Effector memory CD4-positive, alpha-beta T cell (primary cell): ENCODE results near the gene RSPH3.
"Not testable (repeated sequence)": the region's sequence is repeated elsewhere in the genome, so short reads cannot be mapped to it uniquely, and the experiment has no call there.

Experiments used
- DNase-seq, 3 donors: peaks; one replicate each; pipeline ENCODE4 v3.0.0-alpha.2; 2020
- H3K27ac ChIP-seq: 2 replicates; pipeline ENCODE4 v1.7.0; 2013; ENCODE audit warnings: mild to moderate bottlenecking, low read length, moderate library complexity; ENCODE audit not compliant: insufficient read depth, poor library complexity, severe bottlenecking
- H3K27me3 ChIP-seq: replicated peaks from 2 replicates; pipeline ENCODE4 v1.7.0; 2013; ENCODE audit warnings: mild to moderate bottlenecking, low read length; ENCODE audit not compliant: insufficient read depth, control insufficient read depth, poor library complexity, severe bottlenecking
- H3K36me3 ChIP-seq: 2 replicates; pipeline ENCODE4 v1.7.0; 2013; ENCODE audit warnings: mild to moderate bottlenecking, low read length, moderate library complexity; ENCODE audit not compliant: control insufficient read depth, insufficient read depth
- H3K4me1 ChIP-seq: 2 replicates; pipeline ENCODE4 v1.7.0; 2013; ENCODE audit warnings: low read length, mild to moderate bottlenecking; ENCODE audit not compliant: control insufficient read depth, insufficient read depth, poor library complexity, severe bottlenecking
- H3K4me3 ChIP-seq: 2 replicates; pipeline ENCODE4 v1.7.0; 2013; ENCODE audit warnings: low read length, low read depth, mild to moderate bottlenecking; ENCODE audit not compliant: insufficient read depth, poor library complexity, severe bottlenecking
- H3K9me3 ChIP-seq: 2 replicates; pipeline ENCODE4 v1.7.0; 2013; ENCODE audit warnings: mild to moderate bottlenecking, low read length, moderate library complexity; ENCODE audit not compliant: control insufficient read depth

The RSPH3 gene

GRCh38 chr6:159005436-159005835 lies 5.4 kb upstream of the RSPH3 start:
- Histone ChIP-seq H3K27me3 (no peaks in the 10 kb centered on the region), H3K4me3 (no peak overlapping the region), H3K36me3 (no peaks in the 10 kb centered on the region), H3K9me3 (no peaks in the 10 kb centered on the region), H3K27ac (no peak overlapping the region), H3K4me1 (peaks cover 15% of the 10 kb centered on the region)
- no peak for DNase-seq

- H3K36me3 ChIP-seq = no peaks in the 10 kb centered on the region
Measured at GRCh38 chr6:159004592-159004991, 4.6 kb upstream of the RSPH3 start.

DNA sequence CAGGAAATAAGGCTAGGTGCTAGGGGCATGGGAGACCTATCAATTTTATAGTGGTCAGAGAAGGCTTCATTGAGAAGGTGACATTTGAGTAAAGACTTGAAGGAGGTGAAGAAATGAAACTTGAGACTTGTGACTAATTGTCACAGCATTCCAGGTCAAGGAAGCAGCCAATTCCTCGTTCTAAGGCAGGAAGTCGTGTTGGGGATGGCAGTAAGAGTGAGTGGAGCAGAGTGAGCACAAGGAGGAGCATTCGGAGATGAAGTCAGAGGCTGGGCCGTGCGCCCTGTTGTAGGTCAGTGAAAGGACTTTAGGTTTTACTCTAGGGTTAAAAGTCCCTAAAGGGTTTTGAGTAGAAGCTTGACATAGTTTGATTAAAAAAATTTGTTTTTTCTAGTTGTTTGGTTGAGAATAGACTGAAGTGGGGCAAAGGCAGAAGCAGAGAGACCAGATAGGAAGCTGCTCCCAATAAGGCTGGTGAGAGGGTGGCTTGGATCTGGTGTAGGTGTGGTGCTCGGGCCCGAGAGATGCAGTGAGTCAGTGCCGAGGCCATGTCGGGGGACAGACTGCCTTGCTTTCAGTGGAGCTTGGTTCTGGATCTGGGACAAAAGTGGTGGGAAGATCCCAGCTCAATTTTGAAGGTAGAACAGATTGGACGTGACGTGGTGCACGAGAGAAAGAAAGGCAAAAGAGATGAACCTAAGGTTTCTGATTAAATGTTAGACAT lies 2.6 kb upstream of the RSPH3 start:
- Histone ChIP-seq H3K4me3 (no peak overlapping the region), H3K27ac (no peak overlapping the region), H3K9me3 (no peaks in the 10 kb centered on the region), H3K36me3 (no peaks in the 10 kb centered on the region), H3K27me3 (no peaks in the 10 kb centered on the region), H3K4me1 (peaks cover 13% of the 10 kb centered on the region)
- no peak for DNase-seq

More at GRCh38 chr6:159004592-159004991, 4.6 kb upstream of the RSPH3 start:
- Histone ChIP-seq H3K9me3 (no peaks in the 10 kb centered on the region), H3K4me3 (no peak overlapping the region), H3K4me1 (peaks cover 10% of the 10 kb centered on the region), H3K27ac (no peak overlapping the region), H3K27me3 (no peaks in the 10 kb centered on the region)
- no peak for DNase-seq

GRCh38 chr6:158999154-158999665 lies 792 bp downstream of the RSPH3 start:
- DNase-seq = no peak
- no peaks in the 10 kb centered on the region for H3K27me3 ChIP-seq
- peak overlapping the region; percentile 76 for H3K4me3 ChIP-seq
- H3K4me1 ChIP-seq = peaks cover 13% of the 10 kb centered on the region
- no peaks in the 10 kb centered on the region for H3K9me3 ChIP-seq
- no peaks in the 10 kb centered on the region for H3K36me3 ChIP-seq
- peak overlapping the region; percentile 73 for H3K27ac ChIP-seq

DNA sequence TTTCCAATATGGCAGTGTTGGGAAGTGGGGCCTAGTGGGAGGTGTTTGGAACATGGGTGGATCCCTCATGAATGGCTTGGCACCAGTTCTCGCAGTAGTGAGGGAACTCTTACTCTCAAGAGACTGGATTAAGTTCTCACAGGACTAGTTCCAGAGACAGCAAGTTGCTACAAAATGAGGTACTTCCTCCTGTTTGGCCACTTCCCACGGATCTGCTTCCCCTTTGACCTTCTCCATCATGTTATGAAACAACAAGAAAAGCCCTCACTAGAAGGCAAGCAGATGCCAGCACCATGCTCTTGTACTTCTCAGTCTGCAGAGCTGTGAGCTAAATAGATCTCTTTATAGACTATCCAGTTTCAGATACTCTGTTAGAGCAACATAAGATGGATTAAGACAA lies 3.1 kb downstream of the RSPH3 start:
- Histone ChIP-seq H3K9me3 (no peaks in the 10 kb centered on the region), H3K27me3 (no peaks in the 10 kb centered on the region), H3K4me3 (no peak overlapping the region), H3K36me3 (no peaks in the 10 kb centered on the region), H3K27ac (no peak overlapping the region), H3K4me1 (peaks cover 13% of the 10 kb centered on the region)
- no peak for DNase-seq

DNA sequence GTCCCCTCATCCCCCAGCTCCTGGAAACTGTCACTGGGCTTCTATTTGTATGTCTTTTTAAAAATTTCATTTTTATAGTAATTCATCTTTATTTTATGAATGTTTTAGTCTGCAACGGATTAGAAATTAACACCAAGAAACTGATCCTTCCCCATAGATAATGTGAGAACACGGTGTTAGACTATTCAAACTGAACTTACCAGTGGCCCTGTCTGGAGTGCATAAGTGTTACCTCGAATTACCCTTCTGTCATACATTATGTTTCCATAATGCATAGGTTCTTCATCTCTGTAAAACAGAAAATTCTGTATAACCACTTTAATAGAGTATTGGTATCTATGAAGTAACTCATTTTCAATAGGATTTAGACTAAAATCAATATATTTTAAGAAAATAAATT lies 6.4 kb downstream of the RSPH3 start:
- Histone ChIP-seq H3K4me1 (no peaks in the 10 kb centered on the region), H3K9me3 (no peaks in the 10 kb centered on the region), H3K36me3 (no peaks in the 10 kb centered on the region), H3K4me3 (no peak overlapping the region), H3K27me3 (no peaks in the 10 kb centered on the region), H3K27ac (no peak overlapping the region)
- no peak for DNase-seq

DNA sequence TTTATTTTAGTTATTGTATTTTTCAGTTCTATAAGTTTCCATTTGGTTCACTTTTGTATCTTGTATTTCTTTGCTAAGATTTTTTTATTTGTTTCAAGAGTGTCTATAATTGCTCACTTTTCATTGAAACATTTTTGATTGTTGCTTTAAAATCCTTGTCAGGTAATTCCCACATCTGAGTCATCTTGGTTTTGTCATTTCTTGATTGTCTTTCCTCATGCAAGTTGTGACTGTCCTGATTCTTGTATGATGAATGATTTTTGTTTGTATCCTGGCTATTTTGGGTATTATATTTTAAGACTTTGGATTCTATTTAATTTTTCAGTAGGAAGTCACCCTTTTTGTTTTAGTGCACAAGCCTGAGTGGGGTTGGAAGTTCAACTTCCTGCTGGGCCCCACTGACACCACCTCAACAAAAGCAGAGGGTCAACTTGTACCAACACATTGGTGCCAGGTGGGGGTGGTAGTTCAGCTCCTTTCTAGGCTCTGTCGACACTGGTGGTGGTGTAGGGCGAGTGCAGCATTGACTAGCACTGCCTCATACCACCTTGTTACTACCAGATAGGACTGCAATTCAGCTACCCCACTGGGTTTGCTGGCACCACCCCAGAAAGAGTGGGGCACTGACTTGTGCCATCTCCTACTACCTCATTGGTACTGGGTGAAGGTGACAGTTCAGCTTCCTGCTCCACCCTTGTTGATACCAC lies 8.8 kb downstream of the RSPH3 start:
- Histone ChIP-seq H3K4me3 (no peak overlapping the region), H3K36me3 (peaks cover 3% of the 10 kb centered on the region), H3K4me1 (no peaks in the 10 kb centered on the region), H3K9me3 (peaks cover 3% of the 10 kb centered on the region), H3K27ac (no peak overlapping the region), H3K27me3 (no peaks in the 10 kb centered on the region)
- no peak for DNase-seq

DNA sequence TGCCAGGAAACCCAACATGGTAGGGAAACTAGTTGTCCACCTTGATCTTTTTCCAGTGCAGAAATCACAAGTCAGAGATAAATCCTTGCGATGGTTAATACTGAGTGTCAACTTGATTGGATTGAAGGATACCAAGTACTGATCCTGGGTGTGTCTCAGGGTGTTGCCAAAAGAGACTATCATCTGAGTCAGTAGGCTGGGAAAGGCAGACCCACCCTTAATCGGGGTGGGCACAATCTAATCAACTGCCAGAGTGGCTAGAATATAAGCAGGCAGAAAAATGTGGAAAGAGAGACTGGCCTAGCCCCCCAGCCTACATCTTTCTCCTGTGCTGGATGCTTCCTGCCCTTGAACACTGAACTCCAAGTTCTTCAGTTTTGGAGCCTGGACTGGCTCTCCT lies 10.3 kb downstream of the RSPH3 start:
- H3K4me3 ChIP-seq, H3K27ac ChIP-seq, DNase-seq, H3K9me3 ChIP-seq, H3K27me3 ChIP-seq, H3K36me3 ChIP-seq, H3K4me1 ChIP-seq: not testable (repeated sequence)

DNA sequence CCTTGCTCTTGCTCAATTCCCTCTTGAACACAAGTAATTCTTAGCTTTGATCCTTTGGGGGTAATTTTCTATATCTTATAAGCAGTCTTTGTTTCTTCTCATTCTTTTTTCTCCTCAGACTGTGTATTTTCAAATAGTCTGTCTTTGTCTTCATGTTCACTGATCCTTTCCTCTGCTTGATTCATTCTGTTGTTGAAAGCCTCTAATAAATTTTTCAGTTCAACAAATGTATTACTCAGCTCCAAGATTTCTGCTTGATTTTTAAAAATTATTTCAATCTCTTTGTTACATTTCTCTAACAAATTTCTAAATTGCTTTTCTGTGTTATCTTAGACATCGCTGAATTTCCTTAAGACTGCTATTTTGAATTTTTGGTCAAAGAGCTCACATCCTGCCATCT lies 11.5 kb downstream of the RSPH3 start:
- peaks cover 3% of the 10 kb centered on the region for H3K9me3 ChIP-seq
- H3K27ac ChIP-seq = no peak overlapping the region
- H3K4me3 ChIP-seq = no peak overlapping the region
- H3K27me3 ChIP-seq = no peaks in the 10 kb centered on the region
- H3K4me1 ChIP-seq = no peaks in the 10 kb centered on the region
- DNase-seq = no peak
- H3K36me3 ChIP-seq = peaks cover 3% of the 10 kb centered on the region

DNA sequence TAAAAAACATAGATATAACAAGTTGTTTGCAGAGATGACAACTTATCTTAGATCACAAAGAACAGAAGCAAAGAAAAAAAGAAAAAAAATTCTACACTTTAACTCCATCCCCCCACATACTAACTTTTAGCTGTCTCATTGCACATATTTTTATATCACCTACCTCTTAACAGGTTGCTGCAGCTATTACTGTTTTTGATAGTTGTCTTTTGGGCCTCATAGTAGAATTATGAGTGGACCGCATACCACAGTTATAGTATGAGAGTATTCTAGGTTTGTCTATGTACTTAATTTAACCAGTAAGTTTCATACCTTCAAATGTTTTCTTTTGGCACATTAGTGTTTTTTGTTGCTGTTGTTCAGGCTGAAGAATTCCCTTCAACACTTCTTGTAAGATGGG lies 12.3 kb downstream of the RSPH3 start:
- peaks cover 3% of the 10 kb centered on the region for H3K36me3 ChIP-seq
- no peaks in the 10 kb centered on the region for H3K4me1 ChIP-seq
- H3K4me3 ChIP-seq = no peak overlapping the region
- H3K9me3 ChIP-seq = peaks cover 3% of the 10 kb centered on the region
- H3K27ac ChIP-seq = no peak overlapping the region
- H3K27me3 ChIP-seq = no peaks in the 10 kb centered on the region
- DNase-seq = no peak
